Endothelial cell of hepatic sinusoid (primary cell): Measurements from ENCODE around the gene CNTN3.

Experiments used
- in situ Hi-C: cut with HindIII; loops from 2 replicates; pipeline ENCODE4 v1.10.0; 2017; ENCODE audit warnings: low sequenced_read_pairs

Gene CNTN3

DNA sequence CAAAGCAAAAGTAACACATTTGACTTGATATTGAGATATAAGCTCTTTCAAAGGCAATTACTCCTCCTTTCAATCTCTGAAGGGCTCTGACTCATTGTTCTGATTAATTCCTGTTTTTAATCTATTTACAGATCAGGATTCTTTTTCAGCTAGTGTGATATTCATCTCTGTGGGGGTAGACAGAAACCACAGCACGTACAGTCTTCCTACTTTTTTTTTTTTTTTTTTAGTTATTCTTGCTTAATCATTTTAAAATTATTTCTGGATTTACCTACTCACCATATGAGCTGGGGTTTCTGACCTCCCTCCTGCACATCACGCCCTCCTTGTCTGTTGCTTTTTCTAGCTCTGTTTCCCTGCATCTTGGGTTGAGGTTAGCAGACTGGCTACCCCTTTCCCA is 1.4 kb downstream of the CNTN3 start:
- in situ Hi-C loops, result no loop called here

DNA sequence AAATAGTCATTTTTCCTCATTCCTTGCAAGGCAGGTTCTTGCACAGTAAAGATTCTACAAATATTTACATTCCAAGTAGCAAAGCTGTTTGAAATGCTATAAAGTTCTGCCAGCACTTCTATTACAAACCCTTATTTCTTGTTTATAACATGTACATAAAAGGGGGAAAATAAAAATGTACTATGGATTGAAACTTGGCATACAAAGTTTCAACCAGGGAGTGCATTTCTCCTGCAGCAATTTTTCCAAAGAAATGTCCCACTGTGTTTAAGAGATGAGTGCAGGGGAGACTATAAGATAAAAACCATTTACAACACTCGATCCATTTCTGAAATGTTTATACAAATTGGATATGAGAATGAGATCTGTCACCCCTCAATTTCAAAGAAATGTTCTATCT is 3.3 kb downstream of the CNTN3 start:
- in situ Hi-C loops, result no loop called here

DNA sequence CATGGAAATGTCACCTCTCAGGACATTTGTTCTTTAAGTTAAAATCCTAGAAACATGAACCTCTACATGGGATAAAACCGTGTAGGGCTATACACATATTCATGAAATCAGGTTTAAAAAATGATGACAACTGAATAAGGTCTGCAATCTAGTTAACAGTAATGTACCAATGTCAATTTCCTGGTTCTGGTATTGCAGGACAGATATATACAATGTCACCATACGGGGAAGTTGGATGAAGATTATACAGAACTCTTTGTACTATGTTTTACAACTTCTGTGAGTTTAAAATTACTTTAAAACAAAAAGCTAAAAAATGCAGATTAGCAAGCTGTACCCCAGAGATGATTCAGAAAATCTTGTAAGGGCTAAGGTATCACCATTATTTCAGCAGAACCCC is 6.7 kb downstream of the CNTN3 start:
- in situ Hi-C loops, result no loop called here

DNA sequence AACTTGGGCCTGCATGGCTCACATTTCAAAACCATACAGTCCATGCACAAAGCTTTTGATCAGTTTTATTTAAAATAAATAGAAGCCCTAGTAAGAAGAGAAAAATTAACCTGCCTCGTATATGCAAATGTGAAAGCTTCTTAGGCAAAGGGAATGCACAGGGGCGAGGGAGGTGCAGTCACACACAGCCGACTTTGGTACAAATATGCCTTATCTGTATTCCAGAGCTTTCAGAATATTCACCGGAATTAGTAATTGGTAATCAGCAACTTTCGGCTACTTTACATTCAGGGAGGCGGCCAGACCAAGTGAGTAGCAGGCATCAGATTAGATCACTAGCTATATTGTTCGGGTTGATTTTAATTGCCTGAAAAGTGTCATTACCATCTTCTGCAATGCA is 7.5 kb downstream of the CNTN3 start:
- in situ Hi-C loops, result no loop called here

DNA sequence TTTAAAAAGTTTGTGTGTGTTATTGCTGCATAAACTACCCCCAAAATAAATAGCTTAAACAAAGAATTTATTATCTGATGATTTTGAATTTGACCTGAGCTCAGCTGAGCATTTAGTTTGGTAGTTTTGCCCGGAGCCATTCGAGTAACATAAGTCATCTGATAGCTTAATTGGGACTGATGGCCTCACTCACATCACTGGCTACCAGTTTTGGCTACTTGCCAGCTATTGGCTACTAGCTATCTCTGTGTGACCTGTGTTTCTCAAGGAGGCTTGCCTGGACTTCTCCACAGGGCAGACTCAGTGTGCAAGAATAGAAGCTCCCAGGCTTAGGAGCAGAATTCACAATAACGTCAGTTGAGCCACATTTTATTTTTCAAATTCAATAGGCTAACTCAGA is 9.0 kb downstream of the CNTN3 start:
- in situ Hi-C loops, result no loop called here

DNA sequence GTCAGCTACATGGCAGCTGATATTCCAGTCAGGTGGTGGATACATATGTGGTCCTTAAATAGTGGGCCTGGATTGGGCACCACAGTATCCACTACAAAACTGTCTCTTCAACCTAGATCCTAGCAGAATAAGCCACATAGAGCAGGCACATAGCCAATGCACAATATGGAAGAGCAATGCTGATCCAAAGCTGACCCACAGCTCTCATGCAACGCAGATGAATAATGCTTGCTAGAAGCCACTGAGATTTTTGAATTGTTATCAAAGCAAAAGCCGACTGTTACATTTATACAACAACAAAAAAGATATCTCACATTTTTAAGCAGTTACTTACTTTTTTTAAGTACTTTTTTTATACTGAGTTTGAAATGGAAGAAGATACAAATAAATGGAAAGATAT is 11.2 kb downstream of the CNTN3 start:
- in situ Hi-C loops, result no loop called here

DNA sequence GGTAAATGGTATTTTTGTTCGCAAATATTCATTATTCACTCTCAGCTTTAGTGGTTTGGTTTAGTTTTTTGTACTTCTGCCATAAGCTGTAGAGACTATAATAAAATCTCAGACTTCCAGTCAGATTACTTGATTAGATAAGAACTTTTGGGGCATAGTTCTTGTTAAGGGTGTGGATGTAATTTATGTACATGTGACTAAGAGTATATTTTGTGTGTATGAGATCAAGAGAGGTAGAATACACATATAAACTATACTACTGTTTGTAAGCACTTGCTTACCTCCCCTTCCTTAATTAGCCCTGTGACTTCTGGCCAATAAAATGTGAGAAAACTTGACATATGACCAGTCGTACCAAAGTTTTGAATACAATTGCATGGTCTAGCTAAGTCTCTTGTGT is 12.0 kb downstream of the CNTN3 start:
- in situ Hi-C loops, result no loop called here

DNA sequence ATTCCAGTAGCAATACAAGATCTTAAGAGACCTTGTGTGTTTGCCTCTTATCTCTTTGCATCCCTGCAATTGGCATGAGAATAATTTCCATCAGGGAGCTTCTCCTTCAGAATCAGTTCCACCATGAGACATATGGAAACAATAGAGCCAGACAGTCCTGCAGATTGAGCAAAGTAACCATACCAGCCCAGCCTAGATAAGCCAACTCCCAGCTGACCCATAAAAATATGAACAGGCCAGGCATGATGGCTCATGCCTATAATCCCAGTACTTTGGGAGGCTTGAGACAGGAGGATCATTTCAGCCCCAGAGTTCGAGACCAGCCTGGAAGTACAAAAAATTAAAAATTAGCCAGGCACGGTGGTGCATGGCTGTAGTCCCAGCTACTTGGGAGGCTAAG is 12.7 kb downstream of the CNTN3 start:
- in situ Hi-C loops, result no loop called here

DNA sequence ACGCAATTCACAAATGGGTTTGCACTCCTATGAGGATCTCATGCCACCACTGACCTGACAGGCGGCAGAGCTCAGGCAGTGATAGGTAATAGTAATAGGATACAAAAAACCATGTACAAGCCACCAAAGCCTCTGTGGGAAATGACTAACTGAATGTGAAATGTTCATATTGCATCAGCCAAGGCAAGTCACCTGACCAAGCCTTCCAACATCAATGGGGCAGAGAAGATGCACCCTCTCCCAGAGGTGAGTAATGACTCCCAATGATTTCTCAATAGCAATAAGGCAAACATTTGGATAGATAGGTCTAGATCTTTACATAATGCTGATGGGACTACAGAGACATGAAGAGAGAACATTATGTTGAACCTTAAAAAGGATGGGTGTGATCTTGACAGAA is 14.9 kb downstream of the CNTN3 start:
- in situ Hi-C loops, result no loop called here

DNA sequence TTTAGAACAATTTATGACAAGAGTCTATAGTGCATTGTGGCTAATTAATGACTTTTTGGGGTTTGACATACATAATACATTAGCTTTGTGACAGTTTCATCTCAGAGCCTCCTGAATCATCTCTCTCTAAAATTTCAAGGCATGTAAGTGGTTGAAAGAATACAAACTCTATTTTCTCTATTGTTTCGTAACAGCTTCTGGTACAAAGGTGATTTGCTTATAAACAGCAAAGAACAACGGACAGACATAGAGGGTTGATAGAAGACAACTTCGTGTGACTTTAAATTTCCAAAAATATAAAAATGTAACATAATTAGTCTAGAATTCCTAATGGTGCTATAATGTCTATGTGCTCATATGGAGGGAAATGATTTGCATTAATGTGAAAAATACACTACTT is 21.3 kb downstream of the CNTN3 start:
- in situ Hi-C loops, result no loop called here

DNA sequence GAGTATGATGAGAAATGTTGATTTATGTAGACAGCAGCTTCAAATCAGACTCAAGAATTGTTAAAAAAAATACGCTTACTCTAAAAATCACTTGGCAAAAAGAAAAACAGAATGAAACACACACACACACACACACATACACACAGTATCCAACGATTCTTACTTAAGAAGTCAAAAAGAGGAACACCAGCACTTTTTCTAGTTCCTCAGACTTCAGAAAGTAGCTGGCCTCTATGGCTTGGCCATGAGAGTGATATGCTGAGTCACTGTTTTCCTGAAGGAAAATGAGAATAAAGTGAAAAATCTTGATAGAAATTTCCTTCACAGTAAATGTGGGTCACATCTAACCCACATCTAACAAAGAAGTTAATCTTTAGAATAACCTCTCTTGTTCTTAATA is 22.1 kb downstream of the CNTN3 start:
- in situ Hi-C loops, result no loop called here

DNA sequence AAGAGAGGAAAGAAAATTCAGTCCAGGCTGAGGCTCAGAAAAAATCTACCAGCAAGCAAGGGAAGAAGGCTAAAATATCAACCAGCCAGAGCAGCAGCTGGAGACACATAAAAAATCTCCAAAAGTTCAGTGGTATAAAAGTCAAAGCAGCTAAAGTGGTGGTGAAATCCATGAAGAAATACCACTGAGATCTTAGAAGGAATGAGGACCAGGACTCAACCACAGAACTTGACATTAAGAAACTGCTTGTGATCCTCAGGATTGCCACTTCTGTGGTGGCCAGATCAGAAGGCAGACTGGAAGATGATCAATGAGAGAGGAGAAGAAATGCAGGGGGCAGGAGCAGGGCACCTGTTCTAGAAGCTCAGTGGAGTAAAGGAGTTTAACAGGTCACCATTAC is 22.5 kb downstream of the CNTN3 start:
- in situ Hi-C loops, result no loop called here

DNA sequence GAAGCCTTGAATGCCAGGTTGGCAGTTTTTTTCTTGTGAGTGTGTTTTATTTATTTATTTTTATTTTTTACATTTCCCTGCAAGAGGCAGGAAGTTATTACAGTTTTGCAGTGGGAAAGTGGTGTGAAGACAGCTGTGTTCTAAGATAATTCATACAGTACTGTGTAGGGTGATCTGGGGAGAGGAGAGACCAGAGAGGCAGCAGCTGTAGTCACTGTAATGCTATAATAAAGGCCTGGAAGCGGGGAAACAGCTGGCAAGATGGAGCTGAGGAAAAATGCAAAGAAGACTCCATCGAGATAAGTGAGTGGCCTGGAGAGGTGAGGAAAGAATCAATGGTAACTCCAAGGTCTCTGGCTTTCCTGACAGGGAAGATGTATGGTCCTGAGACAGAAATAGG is 23.1 kb downstream of the CNTN3 start:
- in situ Hi-C loops, result no loop called here

DNA sequence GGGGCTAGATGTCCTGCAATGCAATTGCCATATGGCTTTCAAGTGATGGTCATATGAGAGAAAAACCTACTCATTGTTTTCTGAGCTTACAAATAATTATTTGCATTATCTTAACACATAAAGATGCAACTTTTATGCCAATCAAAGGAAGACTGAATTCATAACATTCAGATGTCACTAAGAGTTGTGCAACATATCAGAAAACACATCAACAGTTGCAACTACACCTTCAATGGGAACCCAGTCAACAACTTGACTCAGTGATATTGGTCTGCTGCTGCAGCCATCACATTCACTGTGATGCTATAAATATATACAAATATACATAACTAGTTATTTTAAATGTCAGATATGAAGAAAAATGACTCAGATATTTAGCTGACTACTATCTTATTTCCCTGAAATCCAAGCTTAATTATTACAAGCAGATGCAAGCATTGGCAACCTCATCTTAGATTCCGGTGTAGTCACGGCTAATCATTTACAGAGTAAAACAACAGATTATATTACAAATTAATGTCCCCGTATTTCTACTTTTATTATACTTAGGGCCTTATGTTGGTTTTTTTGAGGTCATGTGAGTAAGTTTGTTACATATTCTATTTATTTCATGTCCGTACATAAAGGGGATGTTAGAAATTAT is 23.7 kb downstream of the CNTN3 start:
- in situ Hi-C loops, result no loop called here

DNA sequence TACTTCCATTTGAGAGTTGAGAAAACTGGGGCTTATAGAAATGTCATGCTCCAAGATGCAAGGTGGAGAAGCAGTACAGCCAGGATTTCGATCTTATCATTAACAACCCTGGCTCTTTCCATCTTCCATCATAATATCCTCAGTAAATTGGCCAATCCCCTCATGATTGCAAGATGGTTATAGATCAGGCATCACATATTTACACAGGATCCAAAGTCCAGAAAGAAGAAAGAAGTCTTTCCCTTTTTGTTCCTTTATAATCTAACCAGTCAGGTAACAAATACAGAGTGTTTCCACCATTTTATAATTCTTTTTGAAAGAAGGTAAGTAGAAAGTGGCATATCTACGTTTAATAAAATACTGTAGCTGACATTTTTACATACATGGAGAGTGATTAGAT is 29.7 kb downstream of the CNTN3 start:
- in situ Hi-C loops, result no loop called here

DNA sequence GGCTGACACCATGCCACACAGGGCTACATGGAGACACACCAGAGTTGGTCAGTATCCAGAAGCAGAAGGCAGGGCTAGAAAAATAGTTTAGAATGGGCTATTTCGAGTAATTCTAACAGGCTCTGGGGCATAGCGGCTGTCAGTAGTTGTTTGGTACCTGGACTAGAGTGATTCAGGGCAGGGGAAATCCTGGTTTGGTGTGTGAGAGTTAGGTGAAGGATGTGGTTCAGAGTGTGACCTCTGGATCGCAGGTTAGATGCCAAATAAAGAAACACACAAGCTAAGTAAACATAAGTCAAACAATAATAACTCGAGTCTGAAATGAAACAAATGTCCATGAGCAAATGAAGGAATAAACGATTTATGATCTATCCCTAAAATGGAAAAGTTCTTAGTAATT is 31.5 kb downstream of the CNTN3 start:
- in situ Hi-C loops, result no loop called here

DNA sequence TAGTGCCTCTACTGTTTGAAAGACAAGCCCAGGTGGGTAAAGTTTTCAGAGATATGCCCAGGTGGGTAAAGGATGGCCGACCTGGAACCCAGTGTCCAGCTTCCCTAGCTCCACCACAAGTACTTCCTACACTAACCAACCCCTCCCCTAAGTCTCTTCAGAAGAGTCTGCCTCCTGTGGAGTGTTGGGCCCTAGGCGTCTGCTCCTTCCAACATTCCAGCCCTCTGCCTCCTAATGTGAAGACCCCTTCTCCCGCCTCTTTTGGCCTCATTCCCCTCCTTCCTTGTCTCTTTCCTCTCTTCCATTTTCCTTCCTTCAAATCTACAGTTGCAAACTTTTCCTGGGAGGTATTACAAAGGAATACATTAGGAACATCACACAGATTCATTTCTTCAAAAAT is 38.6 kb downstream of the CNTN3 start:
- in situ Hi-C loops, result no loop called here

DNA sequence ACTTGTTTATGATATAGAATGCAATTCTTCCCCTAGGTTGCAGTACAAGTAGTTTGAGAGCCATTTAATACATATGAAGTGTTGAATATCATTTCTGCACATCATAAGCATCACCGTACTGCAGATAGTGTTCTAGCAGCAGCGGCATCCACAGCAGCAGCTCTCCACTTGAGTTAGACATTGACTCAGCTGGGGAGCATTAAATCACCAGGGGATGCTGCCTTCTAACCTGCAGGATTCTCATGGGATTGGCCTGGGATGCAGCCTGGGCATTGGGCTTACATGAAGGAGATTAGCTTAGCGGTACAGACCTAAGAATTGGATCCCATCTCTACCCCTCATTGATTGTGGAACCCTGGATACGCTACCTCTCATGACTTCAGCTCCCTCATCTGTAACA is 43.3 kb downstream of the CNTN3 start:
- in situ Hi-C loops, result no loop called here
